G401 (cell line): ENCODE measurements around the gene ARSG. TPM values are rescaled to one million over a fixed set of nuclear protein-coding genes. Genes with fewer than 3 reads are reported as not detected.
"Not testable (repeated sequence)": the region's sequence is repeated elsewhere in the genome, so short reads cannot be mapped to it uniquely, and the experiment has no call there.

ENCODE experiments used
- DNase-seq: peaks from one replicate; pipeline ENCODE4 v3.0.0-alpha.2; 2015; ENCODE audit warnings: low spot score
- in situ Hi-C: cut with HindIII; loops from 2 replicates; pipeline ENCODE4 v1.10.0; 2016; ENCODE audit warnings: low sequenced_read_pairs, mixed read lengths
- total RNA-seq: library from RNA; depleted of rRNA; stranded (reverse); fragments of >200 nt; shearing (Covaris generic); gene quantifications from 2 replicates; pipeline ENCODE4 v1.2.3, GENCODE V29; 2014

The ARSG gene
- total RNA-seq, 1 experiment from 2014 or later = 4.3 TPM

- DNase-seq = no peak
- in situ Hi-C loops = no loop called here
These were observed 31.3 kb downstream of the ARSG start for GRCh38 chr17:68322630-68323029.

- in situ Hi-C loops = no loop called here
- DNase-seq = no peak
These were observed 32.8 kb downstream of the ARSG start for GRCh38 chr17:68324114-68324513.

- in situ Hi-C loops = no loop called here
These were observed 33.5 kb downstream of the ARSG start for GRCh38 chr17:68324654-68325336.

GRCh38 chr17:68325961-68326360 is 34.7 kb downstream of the ARSG start:
- DNase-seq = no peak

More at GRCh38 chr17:68324654-68325336, 33.5 kb downstream of the ARSG start:
- no peak for DNase-seq

GRCh38 chr17:68326681-68327080 is 35.4 kb downstream of the ARSG start:
- no peak for DNase-seq
- in situ Hi-C loops = no loop called here

More at GRCh38 chr17:68325961-68326360, 34.7 kb downstream of the ARSG start:
- in situ Hi-C loops = no loop called here

- in situ Hi-C loops = no loop called here
- no peak for DNase-seq
These were observed 36.7 kb downstream of the ARSG start for GRCh38 chr17:68327823-68328557.

- no peak for DNase-seq
- in situ Hi-C loops = no loop called here
These were observed 37.4 kb downstream of the ARSG start for GRCh38 chr17:68328676-68329075.

GRCh38 chr17:68329331-68329730 is 38.0 kb downstream of the ARSG start:
- DNase-seq = no peak
- in situ Hi-C loops = no loop called here

GRCh38 chr17:68331932-68332331 is 40.6 kb downstream of the ARSG start:
- DNase-seq, in situ Hi-C loops: not testable (repeated sequence)

GRCh38 chr17:68334393-68334792 is 43.1 kb downstream of the ARSG start:
- DNase-seq = no peak
- in situ Hi-C loops = no loop called here

- DNase-seq = no peak
- in situ Hi-C loops = no loop called here
These were observed 50.2 kb downstream of the ARSG start for GRCh38 chr17:68341482-68341881.

- in situ Hi-C loops = no loop called here
- no peak for DNase-seq
These were observed 52.7 kb downstream of the ARSG start for GRCh38 chr17:68343976-68344375.

GRCh38 chr17:68344701-68345136 is 53.4 kb downstream of the ARSG start:
- no peak for DNase-seq
- in situ Hi-C loops = no loop called here

GRCh38 chr17:68346448-68346847 is 55.2 kb downstream of the ARSG start:
- in situ Hi-C loops = no loop called here
- DNase-seq = peak; percentile 12

GRCh38 chr17:68347380-68347779 is 56.1 kb downstream of the ARSG start:
- DNase-seq = peak; percentile 3
- in situ Hi-C loops = no loop called here

- no peak for DNase-seq
- in situ Hi-C loops = no loop called here
These were observed 57.9 kb downstream of the ARSG start for GRCh38 chr17:68349157-68349556.

- peak; percentile 42 for DNase-seq
- in situ Hi-C loops = no loop called here
These were observed 60.1 kb downstream of the ARSG start for GRCh38 chr17:68351395-68351794.

GRCh38 chr17:68352041-68352440 is 60.7 kb downstream of the ARSG start:
- in situ Hi-C loops = no loop called here
- no peak for DNase-seq

GRCh38 chr17:68352671-68353070 is 61.4 kb downstream of the ARSG start:
- in situ Hi-C loops, DNase-seq: not testable (repeated sequence)

- in situ Hi-C loops = no loop called here
- DNase-seq = no peak
These were observed 61.8 kb downstream of the ARSG start for GRCh38 chr17:68353111-68353521.

GRCh38 chr17:68354311-68354710 is 63.0 kb downstream of the ARSG start:
- in situ Hi-C loops, DNase-seq: not testable (repeated sequence)
